ENCODE measurements around the gene ZFR2. TPM values are rescaled to one million over a fixed set of nuclear protein-coding genes. Genes with fewer than 3 reads are reported as not detected.

ZFR2 gene
- total and polyA plus RNA-seq, 10 of the 15 experiments (the other 5 are each of a cell fraction or from before 2014, with no cell fraction given), result 0.18 TPM; not detected in 9

DNA sequence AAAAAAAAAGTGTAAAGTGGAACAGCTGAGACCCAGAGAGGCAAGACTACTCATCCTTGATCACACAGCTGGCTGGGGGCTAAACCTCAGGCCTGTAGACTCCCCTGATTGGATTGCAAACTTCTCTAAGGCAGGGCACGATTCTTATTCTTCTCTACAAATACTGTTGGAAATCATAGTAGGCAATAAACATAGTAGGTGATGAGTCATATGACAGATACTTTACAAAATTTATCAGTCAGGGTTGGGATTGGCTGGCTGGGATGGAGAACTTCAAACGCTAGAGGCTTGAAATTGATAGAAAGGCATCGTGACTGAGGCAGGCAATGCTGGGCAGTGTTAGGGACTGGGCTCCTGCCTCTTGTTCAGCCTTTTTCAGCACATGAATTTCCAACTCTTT is 76.7 kb downstream of the ZFR2 start (continued):
- TF ChIP-seq GABPA (IDR thresholded peaks at IDR 0.05; ENCODE audit: low read depth), result no peak
- TF ChIP-seq MTA2 (IDR thresholded peaks at IDR 0.05; ENCODE audit: low read depth), result no peak
- no peak for TF ChIP-seq KDM1A (IDR thresholded peaks at IDR 0.05; ENCODE audit: borderline replicate concordance)
- no peak for TF ChIP-seq RAD51 (IDR thresholded peaks at IDR 0.05)
- TF ChIP-seq, protein P1, sequence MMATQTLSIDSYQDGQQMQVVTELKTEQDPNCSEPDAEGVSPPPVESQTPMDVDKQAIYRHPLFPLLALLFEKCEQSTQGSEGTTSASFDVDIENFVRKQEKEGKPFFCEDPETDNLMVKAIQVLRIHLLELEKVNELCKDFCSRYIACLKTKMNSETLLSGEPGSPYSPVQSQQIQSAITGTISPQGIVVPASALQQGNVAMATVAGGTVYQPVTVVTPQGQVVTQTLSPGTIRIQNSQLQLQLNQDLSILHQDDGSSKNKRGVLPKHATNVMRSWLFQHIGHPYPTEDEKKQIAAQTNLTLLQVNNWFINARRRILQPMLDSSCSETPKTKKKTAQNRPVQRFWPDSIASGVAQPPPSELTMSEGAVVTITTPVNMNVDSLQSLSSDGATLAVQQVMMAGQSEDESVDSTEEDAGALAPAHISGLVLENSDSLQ (IDR thresholded peaks at IDR 0.05), result no peak
- TF ChIP-seq RB1 (IDR thresholded peaks at IDR 0.05; ENCODE audit: borderline replicate concordance), result no peak
- TF ChIP-seq SPI1 (IDR thresholded peaks at IDR 0.05; ENCODE audit: borderline replicate concordance, insufficient read depth, low read depth, low read length), result no peak
- TF ChIP-seq RUNX3 (IDR thresholded peaks at IDR 0.05; ENCODE audit: low read length), result no peak
- no peak for TF ChIP-seq TAF1 (IDR thresholded peaks at IDR 0.05; ENCODE audit: borderline replicate concordance, low read depth, low read length)
- no peak for TF ChIP-seq SMAD1 (IDR thresholded peaks at IDR 0.05; ENCODE audit: low read depth, partially characterized antibody)

DNA sequence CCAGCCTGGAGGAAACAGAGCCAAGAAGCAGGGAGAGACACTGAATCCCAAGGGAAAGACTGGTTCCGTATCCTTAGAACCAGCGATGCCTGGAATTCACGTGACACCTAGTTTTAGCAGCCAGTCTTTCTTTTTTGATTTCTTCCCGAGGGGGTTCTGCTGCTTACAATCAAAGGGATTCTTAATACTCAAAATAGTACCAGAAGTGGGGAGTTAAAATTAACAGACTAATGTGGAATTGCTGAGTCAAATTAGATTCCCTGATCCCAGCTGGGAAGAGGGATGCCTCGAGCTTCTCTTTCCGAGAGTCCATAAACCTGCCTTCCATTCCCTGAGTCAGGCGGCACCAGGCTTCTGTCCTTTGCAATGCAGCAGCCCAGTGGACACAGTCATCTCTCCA is 77.9 kb downstream of the ZFR2 start:
- Histone ChIP-seq H3K36me3 (ENCODE audit: control insufficient read depth in 2 of 2, insufficient read depth in 2 of 2, low read length in 1 of 2) (no peaks in the 10 kb centered on the region), H3K4me3 (no peak overlapping the region), H3K27ac (ENCODE audit: control insufficient read depth, insufficient read depth) (no peak overlapping the region), H3K79me2 (ENCODE audit: control insufficient read depth, insufficient read depth, low read length) (no peaks in the 10 kb centered on the region), H2AFZ (ENCODE audit: control insufficient read depth, low read depth, low read length) (no peak overlapping the region), H3K4me1 (ENCODE audit: control insufficient read depth, insufficient read depth, low read length) (no peaks in the 10 kb centered on the region), H3K9me3 (replicated peaks; ENCODE audit: control insufficient read depth, insufficient read depth, low read length) (no peaks in the 10 kb centered on the region; the same call in 1 of the 3 replicates), H3K4me2 (ENCODE audit: control insufficient read depth, insufficient read depth) (no peak overlapping the region), H3K27me3 (replicated peaks in 1 of 2; ENCODE audit: control insufficient read depth in 2 of 2, insufficient read depth in 2 of 2, low read length in 1 of 2) (no peaks in the 10 kb centered on the region), H4K20me1 (ENCODE audit: control insufficient read depth, insufficient read depth) (no peaks in the 10 kb centered on the region), H3K9ac (ENCODE audit: control insufficient read depth, insufficient read depth, low read length) (no peak overlapping the region)
- ChIA-PET CTCF (no interaction called here), SMC1A (ENCODE audit: uncharacterized antibody, unreplicated experiment) (no interaction called here), RAD21 (ENCODE audit: unreplicated experiment) (no interaction called here), POLR2A (no interaction called here)
- intact Hi-C loops (cut with micrococcal nuclease; ENCODE audit: unreplicated experiment), result no loop called here
- in situ Hi-C loops (cut with MboI), result no loop called here
- 74% methylated on average over 7 of the region's 7 CpGs for WGBS (ENCODE audit: insufficient coverage, insufficient replicate concordance, low lambda C conversion rate, missing lambda C conversion rate)
- DNase-seq (ENCODE audit: low read depth, low spot score), result no peak
- no peak for FAIRE-seq
- no TSS peak for BruUV-seq (replicated peaks)
- ATAC-seq, result no peak
- TF ChIP-seq RUNX3 (IDR thresholded peaks at IDR 0.05; ENCODE audit: low read length), result no peak
- TF ChIP-seq GABPA (IDR thresholded peaks at IDR 0.05; ENCODE audit: low read depth), result no peak
- no peak for TF ChIP-seq CBX3 (IDR thresholded peaks at IDR 0.05; ENCODE audit: borderline replicate concordance, low read depth)
- TF ChIP-seq CHD2 (IDR thresholded peaks at IDR 0.05; ENCODE audit: borderline replicate concordance, low read depth, low read length), result no peak
- no peak for TF ChIP-seq NFXL1 (IDR thresholded peaks at IDR 0.05; ENCODE audit: borderline replicate concordance)
- TF ChIP-seq NFIC (IDR thresholded peaks at IDR 0.05; ENCODE audit: low read depth, low read length), result no peak
- TF ChIP-seq POLR2A (IDR thresholded peaks at IDR 0.05; ENCODE audit: low read depth, low read length), result no peak
- TF ChIP-seq RBBP5 (conservative IDR thresholded peaks at IDR 0.05), result no peak
- TF ChIP-seq, protein P2, sequence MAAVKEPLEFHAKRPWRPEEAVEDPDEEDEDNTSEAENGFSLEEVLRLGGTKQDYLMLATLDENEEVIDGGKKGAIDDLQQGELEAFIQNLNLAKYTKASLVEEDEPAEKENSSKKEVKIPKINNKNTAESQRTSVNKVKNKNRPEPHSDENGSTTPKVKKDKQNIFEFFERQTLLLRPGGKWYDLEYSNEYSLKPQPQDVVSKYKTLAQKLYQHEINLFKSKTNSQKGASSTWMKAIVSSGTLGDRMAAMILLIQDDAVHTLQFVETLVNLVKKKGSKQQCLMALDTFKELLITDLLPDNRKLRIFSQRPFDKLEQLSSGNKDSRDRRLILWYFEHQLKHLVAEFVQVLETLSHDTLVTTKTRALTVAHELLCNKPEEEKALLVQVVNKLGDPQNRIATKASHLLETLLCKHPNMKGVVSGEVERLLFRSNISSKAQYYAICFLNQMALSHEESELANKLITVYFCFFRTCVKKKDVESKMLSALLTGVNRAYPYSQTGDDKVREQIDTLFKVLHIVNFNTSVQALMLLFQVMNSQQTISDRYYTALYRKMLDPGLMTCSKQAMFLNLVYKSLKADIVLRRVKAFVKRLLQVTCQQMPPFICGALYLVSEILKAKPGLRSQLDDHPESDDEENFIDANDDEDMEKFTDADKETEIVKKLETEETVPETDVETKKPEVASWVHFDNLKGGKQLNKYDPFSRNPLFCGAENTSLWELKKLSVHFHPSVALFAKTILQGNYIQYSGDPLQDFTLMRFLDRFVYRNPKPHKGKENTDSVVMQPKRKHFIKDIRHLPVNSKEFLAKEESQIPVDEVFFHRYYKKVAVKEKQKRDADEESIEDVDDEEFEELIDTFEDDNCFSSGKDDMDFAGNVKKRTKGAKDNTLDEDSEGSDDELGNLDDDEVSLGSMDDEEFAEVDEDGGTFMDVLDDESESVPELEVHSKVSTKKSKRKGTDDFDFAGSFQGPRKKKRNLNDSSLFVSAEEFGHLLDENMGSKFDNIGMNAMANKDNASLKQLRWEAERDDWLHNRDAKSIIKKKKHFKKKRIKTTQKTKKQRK (IDR thresholded peaks at IDR 0.05; ENCODE audit: low read depth, low read length), result no peak
- TF ChIP-seq, protein P3, sequence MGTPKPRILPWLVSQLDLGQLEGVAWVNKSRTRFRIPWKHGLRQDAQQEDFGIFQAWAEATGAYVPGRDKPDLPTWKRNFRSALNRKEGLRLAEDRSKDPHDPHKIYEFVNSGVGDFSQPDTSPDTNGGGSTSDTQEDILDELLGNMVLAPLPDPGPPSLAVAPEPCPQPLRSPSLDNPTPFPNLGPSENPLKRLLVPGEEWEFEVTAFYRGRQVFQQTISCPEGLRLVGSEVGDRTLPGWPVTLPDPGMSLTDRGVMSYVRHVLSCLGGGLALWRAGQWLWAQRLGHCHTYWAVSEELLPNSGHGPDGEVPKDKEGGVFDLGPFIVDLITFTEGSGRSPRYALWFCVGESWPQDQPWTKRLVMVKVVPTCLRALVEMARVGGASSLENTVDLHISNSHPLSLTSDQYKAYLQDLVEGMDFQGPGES (IDR thresholded peaks at IDR 0.05), result no peak
- TF ChIP-seq, protein P4, sequence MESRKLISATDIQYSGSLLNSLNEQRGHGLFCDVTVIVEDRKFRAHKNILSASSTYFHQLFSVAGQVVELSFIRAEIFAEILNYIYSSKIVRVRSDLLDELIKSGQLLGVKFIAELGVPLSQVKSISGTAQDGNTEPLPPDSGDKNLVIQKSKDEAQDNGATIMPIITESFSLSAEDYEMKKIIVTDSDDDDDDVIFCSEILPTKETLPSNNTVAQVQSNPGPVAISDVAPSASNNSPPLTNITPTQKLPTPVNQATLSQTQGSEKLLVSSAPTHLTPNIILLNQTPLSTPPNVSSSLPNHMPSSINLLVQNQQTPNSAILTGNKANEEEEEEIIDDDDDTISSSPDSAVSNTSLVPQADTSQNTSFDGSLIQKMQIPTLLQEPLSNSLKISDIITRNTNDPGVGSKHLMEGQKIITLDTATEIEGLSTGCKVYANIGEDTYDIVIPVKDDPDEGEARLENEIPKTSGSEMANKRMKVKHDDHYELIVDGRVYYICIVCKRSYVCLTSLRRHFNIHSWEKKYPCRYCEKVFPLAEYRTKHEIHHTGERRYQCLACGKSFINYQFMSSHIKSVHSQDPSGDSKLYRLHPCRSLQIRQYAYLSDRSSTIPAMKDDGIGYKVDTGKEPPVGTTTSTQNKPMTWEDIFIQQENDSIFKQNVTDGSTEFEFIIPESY (IDR thresholded peaks at IDR 0.05), result no peak
